ENCODE results near the gene ASCC1. TPM values are rescaled to one million over a fixed set of nuclear protein-coding genes. Genes with fewer than 3 reads are reported as not detected.

The ASCC1 gene
- total and polyA plus RNA-seq, 2 of the 13 experiments (the other 11 are each of a cell fraction or from before 2014, with no cell fraction given), result 21.6 to 30.1 TPM

DNA sequence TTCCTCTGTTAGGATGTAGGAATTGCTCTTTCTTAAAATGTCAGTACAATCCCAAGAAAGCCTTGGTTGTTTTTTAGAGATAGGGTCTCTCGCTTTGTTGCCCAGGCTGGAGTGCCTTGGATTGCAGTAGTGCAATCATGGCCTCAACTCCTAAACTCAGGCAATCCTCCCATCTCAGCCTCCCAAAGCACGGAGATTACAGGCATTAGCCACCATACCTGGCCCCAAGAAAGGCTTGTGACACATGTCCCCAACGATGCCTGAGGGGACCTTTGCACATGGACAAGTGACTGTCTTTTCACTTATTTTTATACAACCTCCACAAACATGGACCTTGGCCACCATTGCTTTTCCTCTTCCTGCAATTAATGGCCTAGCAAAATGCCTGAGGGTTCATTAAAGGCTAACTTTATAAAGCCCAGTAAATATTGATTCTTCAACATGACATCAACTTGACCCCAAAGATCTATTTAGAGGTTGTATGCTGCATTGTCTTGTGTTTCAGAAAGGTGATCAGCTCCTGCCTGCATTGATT lies 117.7 kb downstream of the ASCC1 start (continued):
- no peak for TF ChIP-seq ZNF326 (CRISPR knock-in tag; IDR thresholded peaks at IDR 0.05; ENCODE audit: borderline replicate concordance)
- TF ChIP-seq ZNF543 (CRISPR knock-in tag; IDR thresholded peaks at IDR 0.05), result no peak
- no peak for TF ChIP-seq NFIB (CRISPR knock-in tag; IDR thresholded peaks at IDR 0.05; ENCODE audit: borderline replicate concordance)
- TF ChIP-seq ZNF343 (CRISPR knock-in tag; IDR thresholded peaks at IDR 0.05), result no peak
- no peak for TF ChIP-seq ZNF550 (CRISPR knock-in tag; IDR thresholded peaks at IDR 0.05; ENCODE audit: borderline replicate concordance)
- peak; percentile 8; the same call in 1 of the 2 replicates for TF ChIP-seq SRF (IDR thresholded peaks at IDR 0.05; ENCODE audit: low read depth, low read length)
- TF ChIP-seq HMGA1 (CRISPR knock-in tag; conservative IDR thresholded peaks at IDR 0.05), result no peak
- TF ChIP-seq, protein P1, sequence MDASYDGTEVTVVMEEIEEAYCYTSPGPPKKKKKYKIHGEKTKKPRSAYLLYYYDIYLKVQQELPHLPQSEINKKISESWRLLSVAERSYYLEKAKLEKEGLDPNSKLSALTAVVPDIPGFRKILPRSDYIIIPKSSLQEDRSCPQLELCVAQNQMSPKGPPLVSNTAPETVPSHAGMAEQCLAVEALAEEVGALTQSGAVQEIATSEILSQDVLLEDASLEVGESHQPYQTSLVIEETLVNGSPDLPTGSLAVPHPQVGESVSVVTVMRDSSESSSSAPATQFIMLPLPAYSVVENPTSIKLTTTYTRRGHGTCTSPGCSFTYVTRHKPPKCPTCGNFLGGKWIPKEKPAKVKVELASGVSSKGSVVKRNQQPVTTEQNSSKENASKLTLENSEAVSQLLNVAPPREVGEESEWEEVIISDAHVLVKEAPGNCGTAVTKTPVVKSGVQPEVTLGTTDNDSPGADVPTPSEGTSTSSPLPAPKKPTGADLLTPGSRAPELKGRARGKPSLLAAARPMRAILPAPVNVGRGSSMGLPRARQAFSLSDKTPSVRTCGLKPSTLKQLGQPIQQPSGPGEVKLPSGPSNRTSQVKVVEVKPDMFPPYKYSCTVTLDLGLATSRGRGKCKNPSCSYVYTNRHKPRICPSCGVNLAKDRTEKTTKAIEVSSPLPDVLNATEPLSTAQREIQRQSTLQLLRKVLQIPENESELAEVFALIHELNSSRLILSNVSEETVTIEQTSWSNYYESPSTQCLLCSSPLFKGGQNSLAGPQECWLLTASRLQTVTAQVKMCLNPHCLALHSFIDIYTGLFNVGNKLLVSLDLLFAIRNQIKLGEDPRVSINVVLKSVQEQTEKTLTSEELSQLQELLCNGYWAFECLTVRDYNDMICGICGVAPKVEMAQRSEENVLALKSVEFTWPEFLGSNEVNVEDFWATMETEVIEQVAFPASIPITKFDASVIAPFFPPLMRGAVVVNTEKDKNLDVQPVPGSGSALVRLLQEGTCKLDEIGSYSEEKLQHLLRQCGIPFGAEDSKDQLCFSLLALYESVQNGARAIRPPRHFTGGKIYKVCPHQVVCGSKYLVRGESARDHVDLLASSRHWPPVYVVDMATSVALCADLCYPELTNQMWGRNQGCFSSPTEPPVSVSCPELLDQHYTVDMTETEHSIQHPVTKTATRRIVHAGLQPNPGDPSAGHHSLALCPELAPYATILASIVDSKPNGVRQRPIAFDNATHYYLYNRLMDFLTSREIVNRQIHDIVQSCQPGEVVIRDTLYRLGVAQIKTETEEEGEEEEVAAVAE (CRISPR knock-in tag; IDR thresholded peaks at IDR 0.05; ENCODE audit: borderline replicate concordance), result no peak
- TF ChIP-seq ZNF337 (CRISPR knock-in tag; IDR thresholded peaks at IDR 0.05; ENCODE audit: borderline replicate concordance, low read depth), result no peak
- TF ChIP-seq, protein P2, sequence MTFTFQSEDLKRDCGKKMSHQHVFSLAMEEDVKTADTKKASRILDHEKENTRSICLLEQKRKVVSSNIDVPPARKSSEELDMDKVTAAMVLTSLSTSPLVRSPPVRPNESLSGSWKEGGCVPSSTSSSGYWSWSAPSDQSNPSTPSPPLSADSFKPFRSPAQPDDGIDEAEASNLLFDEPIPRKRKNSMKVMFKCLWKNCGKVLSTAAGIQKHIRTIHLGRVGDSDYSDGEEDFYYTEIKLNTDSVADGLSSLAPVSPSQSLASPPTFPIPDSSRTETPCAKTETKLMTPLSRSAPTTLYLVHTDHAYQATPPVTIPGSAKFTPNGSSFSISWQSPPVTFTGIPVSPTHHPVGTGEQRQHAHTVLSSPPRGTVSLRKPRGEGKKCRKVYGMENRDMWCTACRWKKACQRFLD (CRISPR knock-in tag; IDR thresholded peaks at IDR 0.05; ENCODE audit: borderline replicate concordance), result no peak
- TF ChIP-seq ELF1 (CRISPR knock-in tag; IDR thresholded peaks at IDR 0.05), result peak; percentile 50; the same call in 1 of the 2 replicates
- TF ChIP-seq, protein P3, sequence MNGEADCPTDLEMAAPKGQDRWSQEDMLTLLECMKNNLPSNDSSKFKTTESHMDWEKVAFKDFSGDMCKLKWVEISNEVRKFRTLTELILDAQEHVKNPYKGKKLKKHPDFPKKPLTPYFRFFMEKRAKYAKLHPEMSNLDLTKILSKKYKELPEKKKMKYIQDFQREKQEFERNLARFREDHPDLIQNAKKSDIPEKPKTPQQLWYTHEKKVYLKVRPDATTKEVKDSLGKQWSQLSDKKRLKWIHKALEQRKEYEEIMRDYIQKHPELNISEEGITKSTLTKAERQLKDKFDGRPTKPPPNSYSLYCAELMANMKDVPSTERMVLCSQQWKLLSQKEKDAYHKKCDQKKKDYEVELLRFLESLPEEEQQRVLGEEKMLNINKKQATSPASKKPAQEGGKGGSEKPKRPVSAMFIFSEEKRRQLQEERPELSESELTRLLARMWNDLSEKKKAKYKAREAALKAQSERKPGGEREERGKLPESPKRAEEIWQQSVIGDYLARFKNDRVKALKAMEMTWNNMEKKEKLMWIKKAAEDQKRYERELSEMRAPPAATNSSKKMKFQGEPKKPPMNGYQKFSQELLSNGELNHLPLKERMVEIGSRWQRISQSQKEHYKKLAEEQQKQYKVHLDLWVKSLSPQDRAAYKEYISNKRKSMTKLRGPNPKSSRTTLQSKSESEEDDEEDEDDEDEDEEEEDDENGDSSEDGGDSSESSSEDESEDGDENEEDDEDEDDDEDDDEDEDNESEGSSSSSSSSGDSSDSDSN (CRISPR knock-in tag; IDR thresholded peaks at IDR 0.05), result no peak
- no peak for TF ChIP-seq SMC3 (IDR thresholded peaks at IDR 0.05; ENCODE audit: low read length)
- no peak for TF ChIP-seq ZNF232 (CRISPR knock-in tag; IDR thresholded peaks at IDR 0.05; ENCODE audit: borderline replicate concordance)
- TF ChIP-seq, protein P4, sequence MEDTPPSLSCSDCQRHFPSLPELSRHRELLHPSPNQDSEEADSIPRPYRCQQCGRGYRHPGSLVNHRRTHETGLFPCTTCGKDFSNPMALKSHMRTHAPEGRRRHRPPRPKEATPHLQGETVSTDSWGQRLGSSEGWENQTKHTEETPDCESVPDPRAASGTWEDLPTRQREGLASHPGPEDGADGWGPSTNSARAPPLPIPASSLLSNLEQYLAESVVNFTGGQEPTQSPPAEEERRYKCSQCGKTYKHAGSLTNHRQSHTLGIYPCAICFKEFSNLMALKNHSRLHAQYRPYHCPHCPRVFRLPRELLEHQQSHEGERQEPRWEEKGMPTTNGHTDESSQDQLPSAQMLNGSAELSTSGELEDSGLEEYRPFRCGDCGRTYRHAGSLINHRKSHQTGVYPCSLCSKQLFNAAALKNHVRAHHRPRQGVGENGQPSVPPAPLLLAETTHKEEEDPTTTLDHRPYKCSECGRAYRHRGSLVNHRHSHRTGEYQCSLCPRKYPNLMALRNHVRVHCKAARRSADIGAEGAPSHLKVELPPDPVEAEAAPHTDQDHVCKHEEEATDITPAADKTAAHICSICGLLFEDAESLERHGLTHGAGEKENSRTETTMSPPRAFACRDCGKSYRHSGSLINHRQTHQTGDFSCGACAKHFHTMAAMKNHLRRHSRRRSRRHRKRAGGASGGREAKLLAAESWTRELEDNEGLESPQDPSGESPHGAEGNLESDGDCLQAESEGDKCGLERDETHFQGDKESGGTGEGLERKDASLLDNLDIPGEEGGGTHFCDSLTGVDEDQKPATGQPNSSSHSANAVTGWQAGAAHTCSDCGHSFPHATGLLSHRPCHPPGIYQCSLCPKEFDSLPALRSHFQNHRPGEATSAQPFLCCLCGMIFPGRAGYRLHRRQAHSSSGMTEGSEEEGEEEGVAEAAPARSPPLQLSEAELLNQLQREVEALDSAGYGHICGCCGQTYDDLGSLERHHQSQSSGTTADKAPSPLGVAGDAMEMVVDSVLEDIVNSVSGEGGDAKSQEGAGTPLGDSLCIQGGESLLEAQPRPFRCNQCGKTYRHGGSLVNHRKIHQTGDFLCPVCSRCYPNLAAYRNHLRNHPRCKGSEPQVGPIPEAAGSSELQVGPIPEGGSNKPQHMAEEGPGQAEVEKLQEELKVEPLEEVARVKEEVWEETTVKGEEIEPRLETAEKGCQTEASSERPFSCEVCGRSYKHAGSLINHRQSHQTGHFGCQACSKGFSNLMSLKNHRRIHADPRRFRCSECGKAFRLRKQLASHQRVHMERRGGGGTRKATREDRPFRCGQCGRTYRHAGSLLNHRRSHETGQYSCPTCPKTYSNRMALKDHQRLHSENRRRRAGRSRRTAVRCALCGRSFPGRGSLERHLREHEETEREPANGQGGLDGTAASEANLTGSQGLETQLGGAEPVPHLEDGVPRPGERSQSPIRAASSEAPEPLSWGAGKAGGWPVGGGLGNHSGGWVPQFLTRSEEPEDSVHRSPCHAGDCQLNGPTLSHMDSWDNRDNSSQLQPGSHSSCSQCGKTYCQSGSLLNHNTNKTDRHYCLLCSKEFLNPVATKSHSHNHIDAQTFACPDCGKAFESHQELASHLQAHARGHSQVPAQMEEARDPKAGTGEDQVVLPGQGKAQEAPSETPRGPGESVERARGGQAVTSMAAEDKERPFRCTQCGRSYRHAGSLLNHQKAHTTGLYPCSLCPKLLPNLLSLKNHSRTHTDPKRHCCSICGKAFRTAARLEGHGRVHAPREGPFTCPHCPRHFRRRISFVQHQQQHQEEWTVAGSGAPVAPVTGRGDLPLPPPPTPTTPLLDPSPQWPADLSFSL (CRISPR knock-in tag; IDR thresholded peaks at IDR 0.05), result 0 out of 2 replicates have a peak, but pooled peaks have one; percentile 31

Measured in HepG2 (cell line).